Sigmoid colon (tissue), 7 donors: ENCODE data around the gene ZNF76. TPM values are rescaled to one million over a fixed set of nuclear protein-coding genes. Genes with fewer than 3 reads are reported as not detected.

ENCODE experiments used
- DNase-seq: peaks from one replicate; pipeline ENCODE4 v3.0.0-alpha.2; 2019
- H3K27ac ChIP-seq, 4 donors: fragments of 200-600 bp; sonication (generic); one replicate each; pipeline ENCODE4 v1.5.1; 2016 to 2019; ENCODE audit warnings: mild to moderate bottlenecking in 1 of 4
- H3K27me3 ChIP-seq, 3 donors: fragments of 200-600 bp; sonication (generic); one replicate each; pipeline ENCODE4 v1.5.1; 2019; ENCODE audit warnings: mild to moderate bottlenecking in 1 of 3
- H3K36me3 ChIP-seq, 4 donors: fragments of 200-600 bp; sonication (generic); one replicate each; pipeline ENCODE4 v1.5.1; 2016 to 2019
- H3K4me1 ChIP-seq, 4 donors: fragments of 200-600 bp; sonication (generic); one replicate each; pipeline ENCODE4 v1.5.1; 2017 to 2019
- H3K4me3 ChIP-seq, 4 donors: fragments of 200-600 bp; sonication (generic); one replicate each; pipeline ENCODE4 v1.5.1; 2017 to 2019; ENCODE audit warnings: mild to moderate bottlenecking in 2 of 4, moderate library complexity in 1 of 4
- H3K9me3 ChIP-seq, 4 donors: fragments of 200-600 bp in 3 of 4; sonication (generic) in 3 of 4; one replicate each; pipeline versions ENCODE4 v1.5.1 to v1.6.1; 2013 to 2019
- CTCF ChIP-seq, 4 experiments: fragments of 450-650 bp in 3 of 4; fragments of 200-600 bp in 1 of 4; IDR thresholded peaks; one replicate each; pipeline ENCODE4 v1.5.1; 2016 to 2019; ENCODE audit warnings: antibody characterized with exemption in 4 of 4, mild to moderate bottlenecking in 3 of 4, moderate library complexity in 2 of 4
- EP300 ChIP-seq, 4 donors: sonication (generic); formaldehyde crosslinking; IDR thresholded peaks; one replicate each; pipeline ENCODE4 v1.6.1; 2017; ENCODE audit warnings: antibody characterized with exemption in 4 of 4
- POLR2A ChIP-seq, 2 donors: fragments of 450-650 bp; IDR thresholded peaks; one replicate each; pipeline ENCODE4 v1.6.1; 2016; ENCODE audit warnings: antibody characterized with exemption in 2 of 2, mild to moderate bottlenecking in 2 of 2, moderate library complexity in 2 of 2
- POLR2AphosphoS5 ChIP-seq, 4 donors: sonication (generic); formaldehyde crosslinking; IDR thresholded peaks; one replicate each; pipeline ENCODE4 v1.6.1; 2017; ENCODE audit warnings: antibody characterized with exemption in 4 of 4
- WGBS, 2 donors: extraction: QIAGEN DNeasy Blood & Tissue Kit; methylation state at CpG; one replicate each; pipeline ENCODE4 v1.1.7; 2013; 5-methylcytosine and 5-hydroxymethylcytosine counted together
- intact Hi-C: fragments of 100-400 bp; cut with DNase I; formaldehyde crosslinking; loops from one replicate; pipeline ENCODE4 v1.15.1; 2023
- polyA plus RNA-seq, 3 donors: library from polyadenylated mRNA; stranded (reverse); fragments of 200-250 nt; gene quantifications; one replicate each; pipeline ENCODE4 v1.2.3, GENCODE V29; 2013
- total RNA-seq, 4 donors: library from RNA; depleted of rRNA; stranded (reverse); fragments of >200 nt; gene quantifications; one replicate each; pipeline ENCODE4 v1.1.0, GENCODE V29; 2016
- donor health status: healthy with polysubstance abuse.
- donor health status: Bipolar disorder and iron deficiency.
- donor health status: healthy.

ZNF76 gene
- total and polyA plus RNA-seq, 7 donors, result 14.3 to 59.8 (median 29.3) TPM

- intact Hi-C loops, result no loop called here
Observed at GRCh38 chr6:35251949-35252348, 7.6 kb upstream of the ZNF76 start.

DNA sequence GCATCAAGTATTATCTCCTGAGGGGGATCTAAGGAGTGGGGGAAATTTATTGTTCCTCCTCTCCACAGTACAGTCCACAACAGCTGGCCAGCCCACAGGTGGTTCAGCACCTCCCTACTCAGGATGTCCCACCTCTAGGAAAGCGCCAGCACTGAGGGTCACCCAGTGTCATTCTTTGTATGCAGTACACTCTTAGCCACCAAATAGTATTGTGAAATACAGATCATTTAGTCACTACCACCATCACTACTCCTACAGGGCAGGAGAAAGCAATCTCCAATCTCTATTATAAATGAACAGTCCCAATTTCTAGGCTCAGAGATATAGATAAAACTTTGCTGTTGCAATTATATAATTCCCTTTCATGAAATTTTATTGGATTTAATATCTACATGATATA lies 6.3 kb upstream of the ZNF76 start:
- TF ChIP-seq POLR2A (IDR thresholded peaks at IDR 0.05) (no peak), POLR2AphosphoS5 (IDR thresholded peaks at IDR 0.05) (no peak), CTCF (IDR thresholded peaks at IDR 0.05) (no peak), EP300 (IDR thresholded peaks at IDR 0.05) (no peak)
- no peaks in the 10 kb centered on the region for H3K27me3 ChIP-seq
- no peak overlapping the region for H3K27ac ChIP-seq
- intact Hi-C loops, result no loop called here
- no peak overlapping the region for H3K4me3 ChIP-seq
- peaks cover 0 to 45% (median 25%) of the 10 kb centered on the region in 4 donors for H3K4me1 ChIP-seq
- peak; percentile 54 for DNase-seq
- WGBS, 2 donors, result 94 to 98% methylated on average over 1 of the region's 1 CpG
- no peaks in the 10 kb centered on the region for H3K9me3 ChIP-seq
- no peaks in the 10 kb centered on the region for H3K36me3 ChIP-seq

More at GRCh38 chr6:35251949-35252348, 7.6 kb upstream of the ZNF76 start:
- H3K36me3 ChIP-seq, result no peaks in the 10 kb centered on the region
- no peaks in the 10 kb centered on the region for H3K9me3 ChIP-seq
- no peak overlapping the region for H3K27ac ChIP-seq
- peak; percentile 22 for DNase-seq
- 96% methylated on average over 3 of the region's 3 CpGs for WGBS, 2 donors
- no peaks in the 10 kb centered on the region for H3K27me3 ChIP-seq
- no peak overlapping the region for H3K4me3 ChIP-seq
- peaks cover 0 to 40% (median 25%) of the 10 kb centered on the region in 4 donors for H3K4me1 ChIP-seq
- TF ChIP-seq POLR2A (IDR thresholded peaks at IDR 0.05) (no peak), POLR2AphosphoS5 (IDR thresholded peaks at IDR 0.05) (no peak), CTCF (IDR thresholded peaks at IDR 0.05) (no peak), EP300 (IDR thresholded peaks at IDR 0.05) (no peak)

DNA sequence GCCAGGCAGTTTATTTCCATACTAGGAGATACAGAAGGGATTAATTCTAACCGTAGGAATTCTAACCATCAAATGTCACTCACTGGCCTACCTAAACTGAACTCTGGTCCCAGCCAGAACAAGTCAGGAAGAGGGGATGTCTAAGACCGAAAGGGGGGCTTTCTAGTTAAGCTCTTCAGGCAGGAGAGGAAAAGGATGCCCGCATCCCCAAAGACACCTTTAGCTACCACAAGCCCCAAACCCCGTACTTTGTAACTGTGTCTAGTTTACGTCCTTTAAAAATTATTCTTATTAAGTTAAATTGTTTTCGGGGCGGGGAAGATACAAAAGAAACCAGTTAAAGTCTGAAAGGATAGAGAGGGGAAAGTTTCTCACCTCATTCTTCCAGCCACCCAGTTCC lies 1.2 kb upstream of the ZNF76 start:
- peak overlapping the region; percentile 92 to 99 (median 98) for H3K27ac ChIP-seq
- no peak for TF ChIP-seq CTCF (IDR thresholded peaks at IDR 0.05)
- no peak for TF ChIP-seq POLR2AphosphoS5 (IDR thresholded peaks at IDR 0.05)
- TF ChIP-seq EP300 (IDR thresholded peaks at IDR 0.05), result no peak
- no peak for TF ChIP-seq POLR2A (IDR thresholded peaks at IDR 0.05)
- H3K36me3 ChIP-seq, result no peaks in the 10 kb centered on the region
- no peak for DNase-seq
- 52 to 62% methylated on average over 7 of the region's 7 CpGs for WGBS, 2 donors
- intact Hi-C loops, result no loop called here
- peaks cover 0 to 37% (median 20%) of the 10 kb centered on the region in 4 donors for H3K4me1 ChIP-seq
- no peaks in the 10 kb centered on the region for H3K9me3 ChIP-seq
- H3K4me3 ChIP-seq, result peak overlapping the region; percentile 89 to 98 (median 96)
- H3K27me3 ChIP-seq, result no peaks in the 10 kb centered on the region

GRCh38 chr6:35258858-35259193 lies 709 bp upstream of the ZNF76 start:
- Histone ChIP-seq H3K4me3 (peak overlapping the region; percentile 89 to 98 (median 96)), H3K36me3 (no peaks in the 10 kb centered on the region), H3K27ac (peak overlapping the region; percentile 92 to 99 (median 98)), H3K9me3 (no peaks in the 10 kb centered on the region), H3K27me3 (no peaks in the 10 kb centered on the region), H3K4me1 (peaks cover 0 to 36% (median 20%) of the 10 kb centered on the region in 4 donors)
- intact Hi-C loops, result no loop called here
- whole genome bisulfite sequencing, 2 donors, result 0 to 1% methylated on average over 20 of the region's 20 CpGs
- TF ChIP-seq EP300 (IDR thresholded peaks at IDR 0.05) (no peak), POLR2A (IDR thresholded peaks at IDR 0.05) (no peak), POLR2AphosphoS5 (IDR thresholded peaks at IDR 0.05) (no peak), CTCF (IDR thresholded peaks at IDR 0.05) (no peak)
- DNase-seq, result peak; percentile 76
